Stimulated activated naive B cell treated with anti-CD40 and anti-IgM and Interleukin-4, amounts not matched to agents 10 μg/mL and 1 μg/mL and 100 μg/mL, for 72 hours (primary cell): ENCODE results near the gene COL12A1.

Source experiments
- ATAC-seq, 2 donors: fragments of 150-1000 bp; cut with Tn5 transposase; replicated peaks; 2 replicates each; pipeline ENCODE4 v1.10.0; 2021; ENCODE audit warnings: moderate library complexity in 1 of 2
- DNase-seq: peaks from one replicate; pipeline ENCODE4 v3.0.0; 2021
- H3K27ac Mint-ChIP-seq: one replicate; pipeline ENCODE4 v1.8.0; 2022; ENCODE audit warnings: mild to moderate bottlenecking, mixed read lengths
- H3K27me3 Mint-ChIP-seq, 2 donors: one replicate each; pipeline ENCODE4 v1.8.0; 2022; ENCODE audit warnings: mixed read lengths in 2 of 2
- H3K36me3 Mint-ChIP-seq, 2 donors: one replicate each; pipeline ENCODE4 v1.8.0; 2022; ENCODE audit warnings: mixed read lengths in 2 of 2, mild to moderate bottlenecking in 1 of 2
- H3K4me1 Mint-ChIP-seq, 2 donors: one replicate each; pipeline ENCODE4 v1.8.0; 2022; ENCODE audit warnings: mixed read lengths in 2 of 2, mild to moderate bottlenecking in 1 of 2
- H3K4me3 Mint-ChIP-seq, 2 donors: one replicate each; pipeline ENCODE4 v1.8.0; 2022; ENCODE audit warnings: mild to moderate bottlenecking in 2 of 2, mixed read lengths in 2 of 2, moderate library complexity in 1 of 2
- H3K9me3 Mint-ChIP-seq, 2 donors: one replicate each; pipeline ENCODE4 v1.8.0; 2022; ENCODE audit warnings: mixed read lengths in 2 of 2, mild to moderate bottlenecking in 1 of 2

Gene COL12A1

GRCh38 chr6:75205776-75206575 lies at the start of gene COL12A1:
Gene COL12A1, minus strand, starts transcription at chr6:75206053. Its CDS starts 3,261 bp downstream, at chr6:75202792.
- H3K27ac Mint-ChIP-seq, result peak within 1 kb of the TSS; percentile 85
- ATAC-seq, result no peak
- no peak for DNase-seq
- H3K4me1 Mint-ChIP-seq, result peaks cover 54 to 66% of the 10 kb centered on the region in 2 donors
- H3K4me3 Mint-ChIP-seq, result peak within 1 kb of the TSS; percentile 85 to 88
- H3K9me3 Mint-ChIP-seq, result no peaks in the 10 kb centered on the region
- H3K27me3 Mint-ChIP-seq, result peaks cover 80 to 91% of the 10 kb centered on the region in 2 donors
- no peaks in the 10 kb centered on the region for H3K36me3 Mint-ChIP-seq

- Mint-ChIP-seq H3K27ac (no peak overlapping the region), H3K4me3 (no peak overlapping the region), H3K27me3 (peaks cover 13 to 14% of the 10 kb centered on the region in 2 donors), H3K4me1 (no peaks in the 10 kb centered on the region), H3K9me3 (no peaks in the 10 kb centered on the region), H3K36me3 (peaks cover 11 to 17% of the 10 kb centered on the region in 2 donors)
- DNase-seq, result no peak
- no peak for ATAC-seq
Measured at GRCh38 chr6:75250552-75250951, 44.7 kb upstream of the COL12A1 start.

- ATAC-seq (no peak), DNase-seq (no peak)
- H3K36me3 Mint-ChIP-seq, result peaks cover 11 to 15% of the 10 kb centered on the region in 2 donors
- H3K4me3 Mint-ChIP-seq, result no peak overlapping the region
- no peak overlapping the region for H3K27ac Mint-ChIP-seq
- peaks cover 15 to 17% of the 10 kb centered on the region in 2 donors for H3K27me3 Mint-ChIP-seq
- H3K9me3 Mint-ChIP-seq, result no peaks in the 10 kb centered on the region
- peaks cover under 1 to 2% of the 10 kb centered on the region in 2 donors for H3K4me1 Mint-ChIP-seq
Measured at GRCh38 chr6:75249837-75250236, 44.0 kb upstream of the COL12A1 start.

DNA sequence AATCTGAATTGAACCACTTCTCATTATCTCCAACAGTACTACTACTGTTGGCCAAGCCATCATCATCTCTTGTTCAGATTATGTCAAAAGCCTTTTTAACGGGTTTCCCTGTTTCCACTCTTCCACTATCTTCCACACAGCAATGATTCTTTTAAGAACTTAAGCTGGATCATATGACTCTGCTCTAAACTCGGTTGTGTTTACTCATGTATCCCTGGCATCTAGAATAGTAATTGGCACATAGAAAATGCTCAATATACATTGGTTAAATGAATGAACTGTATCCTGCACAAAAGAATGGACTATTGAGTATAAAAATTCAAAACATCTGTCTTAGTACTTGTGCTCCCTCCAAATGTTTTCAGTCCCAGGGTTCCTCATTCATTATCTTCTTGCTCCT lies 40.5 kb upstream of the COL12A1 start:
- Mint-ChIP-seq H3K4me3 (no peak overlapping the region), H3K36me3 (peaks cover 5 to 7% of the 10 kb centered on the region in 2 donors), H3K4me1 (peaks cover 5 to 13% of the 10 kb centered on the region in 2 donors), H3K27me3 (peaks cover 15 to 17% of the 10 kb centered on the region in 2 donors), H3K9me3 (no peaks in the 10 kb centered on the region), H3K27ac (no peak overlapping the region)
- ATAC-seq (no peak), DNase-seq (no peak)

GRCh38 chr6:75244063-75244584 lies 38.3 kb upstream of the COL12A1 start:
- Mint-ChIP-seq H3K27ac (peak overlapping the region; percentile 99), H3K4me1 (peaks cover 5 to 19% of the 10 kb centered on the region in 2 donors), H3K4me3 (peak overlapping the region; percentile 96 to 97), H3K9me3 (no peaks in the 10 kb centered on the region), H3K27me3 (peaks cover 15 to 17% of the 10 kb centered on the region in 2 donors), H3K36me3 (peaks cover 8 to 17% of the 10 kb centered on the region in 2 donors)
- DNase-seq (no peak), ATAC-seq (no peak)

GRCh38 chr6:75243333-75244062 lies 37.6 kb upstream of the COL12A1 start, which contains the start of gene COX7A2:
Gene COX7A2, minus strand, starts transcription at chr6:75243801. Its CDS starts 67 bp downstream, at chr6:75243734.
- Mint-ChIP-seq H3K9me3 (no peaks in the 10 kb centered on the region), H3K27me3 (peaks cover 15 to 17% of the 10 kb centered on the region in 2 donors), H3K4me3 (peak within 1 kb of the TSS; percentile 96 to 97), H3K27ac (peak within 1 kb of the TSS; percentile 99), H3K36me3 (peaks cover 12 to 21% of the 10 kb centered on the region in 2 donors), H3K4me1 (peaks cover 6 to 19% of the 10 kb centered on the region in 2 donors)
- peak; percentile 85 for DNase-seq
- peak; percentile 94 to 97 for ATAC-seq

DNA sequence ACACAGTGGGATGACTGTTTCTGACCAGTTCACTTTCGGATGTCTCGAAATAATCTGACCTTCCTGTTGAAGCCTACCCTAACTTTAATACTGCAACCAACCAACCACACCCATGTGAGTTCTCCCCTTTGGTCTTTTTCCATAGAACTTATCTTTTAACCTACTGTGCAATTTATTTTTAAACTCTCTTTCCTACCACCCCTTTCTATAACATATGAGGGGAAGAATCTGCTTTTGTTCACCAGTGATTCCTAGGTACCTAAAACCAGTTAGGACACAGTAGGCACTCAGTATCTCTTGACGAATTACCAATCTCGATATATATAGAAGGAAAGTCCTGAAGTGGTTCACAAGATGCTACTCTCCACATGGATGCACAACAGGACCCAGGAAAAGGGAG lies 30.8 kb upstream of the COL12A1 start:
- no peak for ATAC-seq
- H3K27ac Mint-ChIP-seq, result no peak overlapping the region
- H3K36me3 Mint-ChIP-seq, result peaks cover 14 to 27% of the 10 kb centered on the region in 2 donors

GRCh38 chr6:75235271-75235670 lies 29.4 kb upstream of the COL12A1 start:
- Mint-ChIP-seq H3K27ac (no peak overlapping the region), H3K27me3 (no peaks in the 10 kb centered on the region), H3K9me3 (no peaks in the 10 kb centered on the region), H3K4me3 (no peak overlapping the region), H3K4me1 (peaks cover 0 to 1% of the 10 kb centered on the region in 2 donors), H3K36me3 (peaks cover 12 to 24% of the 10 kb centered on the region in 2 donors)
- DNase-seq (no peak), ATAC-seq (no peak)

More for the DNA sequence above, 30.8 kb upstream of the COL12A1 start:
- no peaks in the 10 kb centered on the region for H3K27me3 Mint-ChIP-seq
- DNase-seq, result no peak
- H3K4me1 Mint-ChIP-seq, result peaks cover 1 to 8% of the 10 kb centered on the region in 2 donors
- no peaks in the 10 kb centered on the region for H3K9me3 Mint-ChIP-seq
- no peak overlapping the region for H3K4me3 Mint-ChIP-seq

- Mint-ChIP-seq H3K4me3 (no peak overlapping the region), H3K27ac (no peak overlapping the region), H3K27me3 (no peaks in the 10 kb centered on the region), H3K4me1 (peaks cover 0 to 1% of the 10 kb centered on the region in 2 donors), H3K9me3 (no peaks in the 10 kb centered on the region), H3K36me3 (peaks cover 12 to 17% of the 10 kb centered on the region in 2 donors)
- no peak for ATAC-seq
- DNase-seq, result no peak
Measured at GRCh38 chr6:75234126-75234865, 28.4 kb upstream of the COL12A1 start.

DNA sequence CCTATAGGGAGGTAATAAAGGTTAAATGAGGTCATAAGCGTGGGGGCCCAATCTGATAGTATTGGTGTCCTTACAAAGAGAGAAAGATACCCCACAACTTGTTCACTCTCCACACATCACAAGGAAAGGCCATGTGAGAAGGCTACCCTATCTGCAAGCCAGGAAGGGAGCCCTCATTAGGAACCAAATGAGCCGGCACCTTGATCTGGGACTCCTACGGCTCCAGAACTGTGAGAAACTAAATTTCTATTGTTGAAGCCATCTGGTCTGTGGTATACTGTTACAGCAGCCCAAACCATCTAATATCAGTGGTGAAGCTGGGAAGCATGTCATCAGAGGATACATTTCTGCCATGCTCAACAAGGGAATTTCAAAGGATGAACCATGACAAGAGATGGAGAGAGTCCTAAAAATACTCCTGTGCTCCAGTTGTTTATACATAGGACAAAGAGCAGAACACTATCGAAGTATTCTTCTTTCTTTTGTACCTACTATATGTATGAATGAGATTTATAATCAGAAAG lies 27.3 kb upstream of the COL12A1 start:
- Mint-ChIP-seq H3K9me3 (no peaks in the 10 kb centered on the region), H3K4me1 (no peaks in the 10 kb centered on the region), H3K27me3 (no peaks in the 10 kb centered on the region), H3K36me3 (peaks cover 7 to 13% of the 10 kb centered on the region in 2 donors), H3K27ac (no peak overlapping the region), H3K4me3 (no peak overlapping the region)
- ATAC-seq, result no peak
- no peak for DNase-seq

DNA sequence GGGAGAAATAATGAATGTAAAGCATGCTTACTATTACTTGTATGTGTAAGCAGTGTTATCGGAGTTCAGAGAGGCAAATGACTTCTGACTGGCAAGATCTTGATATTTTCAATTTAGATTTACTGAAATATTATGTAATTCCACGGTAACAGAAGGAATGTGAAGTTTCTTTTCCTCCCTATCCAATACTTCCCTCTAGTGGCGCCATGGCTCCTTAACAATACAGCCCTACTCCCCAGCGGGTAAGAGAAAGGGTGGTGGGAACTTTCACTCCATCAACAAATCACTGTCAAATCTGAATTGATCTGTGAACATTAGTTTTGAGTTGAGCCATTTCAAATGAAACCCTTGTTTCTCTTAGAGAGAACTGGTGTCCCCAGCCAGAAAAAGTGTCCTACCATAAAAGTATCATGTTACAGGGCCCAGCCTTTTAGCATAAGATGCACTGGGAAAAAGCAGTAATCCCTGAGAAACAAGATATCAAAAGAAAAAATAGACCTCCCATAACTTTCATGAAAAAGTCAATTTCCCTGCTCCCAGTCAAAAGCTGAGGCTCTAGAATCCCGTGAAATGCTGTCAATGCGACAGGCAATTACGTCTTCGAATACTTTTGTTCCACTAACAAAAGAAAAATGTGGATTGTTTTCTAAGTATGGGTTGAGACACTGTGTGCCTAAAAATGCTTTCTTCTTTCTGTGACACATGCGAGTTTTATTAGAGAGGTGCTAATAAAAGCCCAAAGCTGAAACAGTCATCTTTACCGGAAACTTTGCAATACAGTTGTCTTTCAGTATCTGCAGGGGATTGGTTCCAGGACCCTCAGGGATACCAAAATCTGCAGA lies 24.9 kb upstream of the COL12A1 start:
- peaks cover 8 to 9% of the 10 kb centered on the region in 2 donors for H3K27me3 Mint-ChIP-seq
- no peak overlapping the region for H3K27ac Mint-ChIP-seq
- H3K36me3 Mint-ChIP-seq, result no peaks in the 10 kb centered on the region
- no peaks in the 10 kb centered on the region for H3K4me1 Mint-ChIP-seq
- no peaks in the 10 kb centered on the region for H3K9me3 Mint-ChIP-seq
- ATAC-seq (no peak), DNase-seq (no peak)
- no peak overlapping the region for H3K4me3 Mint-ChIP-seq

DNA sequence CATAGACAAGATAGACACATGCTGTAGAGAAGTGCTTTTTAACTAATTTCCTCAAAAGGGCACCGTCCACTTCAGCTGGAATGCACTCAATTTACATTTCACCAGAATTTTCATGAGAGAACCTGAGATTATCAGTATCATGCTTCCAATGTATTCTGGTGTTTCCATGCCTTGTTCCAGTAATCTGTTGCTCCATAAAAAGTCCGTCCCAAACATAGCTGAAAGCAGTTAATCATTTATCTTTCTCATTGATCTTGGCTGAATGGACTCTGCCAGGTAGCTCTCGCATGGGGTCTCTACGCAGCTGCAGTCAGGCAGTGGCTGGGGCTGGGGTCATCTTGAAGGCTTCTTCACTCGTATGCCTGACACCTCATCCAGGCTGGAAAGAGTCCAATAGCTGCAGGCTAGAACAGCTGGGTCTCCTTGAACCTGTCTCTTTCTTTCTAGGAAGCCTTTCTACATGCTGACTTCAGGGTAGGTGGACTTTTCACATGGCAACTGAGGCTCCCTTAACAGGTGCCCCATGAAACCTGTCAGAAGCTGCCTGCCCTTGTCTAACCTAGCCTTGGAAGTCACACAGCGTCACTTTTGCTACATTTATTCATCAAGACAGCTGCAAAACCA lies 18.6 kb upstream of the COL12A1 start:
- no peak overlapping the region for H3K4me3 Mint-ChIP-seq
- no peak for DNase-seq
- no peak overlapping the region for H3K27ac Mint-ChIP-seq
- no peaks in the 10 kb centered on the region for H3K4me1 Mint-ChIP-seq
- no peak for ATAC-seq
- peaks cover 26 to 43% of the 10 kb centered on the region in 2 donors for H3K27me3 Mint-ChIP-seq
- no peaks in the 10 kb centered on the region for H3K9me3 Mint-ChIP-seq
- H3K36me3 Mint-ChIP-seq, result no peaks in the 10 kb centered on the region

- no peak overlapping the region for H3K4me3 Mint-ChIP-seq
- ATAC-seq, result no peak
Measured at GRCh38 chr6:75223428-75223827, 17.6 kb upstream of the COL12A1 start.

More at GRCh38 chr6:75223428-75223827, 17.6 kb upstream of the COL12A1 start:
- no peak overlapping the region for H3K27ac Mint-ChIP-seq
- no peaks in the 10 kb centered on the region for H3K36me3 Mint-ChIP-seq
- H3K4me1 Mint-ChIP-seq, result no peaks in the 10 kb centered on the region
- peaks cover 30 to 48% of the 10 kb centered on the region in 2 donors for H3K27me3 Mint-ChIP-seq
- DNase-seq, result no peak
- no peaks in the 10 kb centered on the region for H3K9me3 Mint-ChIP-seq
